HCT116 (cell line): ENCODE measurements around the gene SAMD4A. TPM values are rescaled to one million over a fixed set of nuclear protein-coding genes. Genes with fewer than 3 reads are reported as not detected.

Source experiments
- ATAC-seq: fragments of 200-7000 bp; cut with Tn5 transposase; 2 replicates; pipeline ENCODE4 v1.9.1; 2020; ENCODE audit warnings: mild to moderate bottlenecking, moderate library complexity
- BruUV-seq: library from RNA; stranded (reverse); fragments of 400-500 nt; replicated peaks from 2 replicates; lab custom pipeline; 2021; lab: Mats Ljungman, UMichigan
- CTCF ChIA-PET: fragments of 300-600 bp; sonication (Branson Sonifier 250); formaldehyde crosslinking; loops from one replicate; lab custom pipeline; 2021; ENCODE audit warnings: antibody characterized with exemption; lab: Charles Lee
- POLR2A ChIA-PET: fragments of 300-600, 350-600 bp; sonication (Branson Sonifier 250); formaldehyde crosslinking; loops from one replicate; lab custom pipeline; 2021; ENCODE audit warnings: antibody characterized with exemption; lab: Charles Lee
- RAD21 ChIA-PET, 2 experiments: fragments of 300-600 bp; sonication (Branson Sonifier 250); formaldehyde crosslinking; loops; one replicate each; lab custom pipeline; 2023; ENCODE audit warnings: low total read pairs in 2 of 2; ENCODE audit not compliant: uncharacterized antibody in 2 of 2, unreplicated experiment in 2 of 2, low non-redundant PET in 1 of 2; lab: Charles Lee
- DNase-seq: peaks from one replicate; pipeline ENCODE4 v3.0.0-alpha.2; 2010; ENCODE audit warnings: low read depth, low spot score
- H2AFZ ChIP-seq: fragments of 200-600 bp; shearing (Covaris generic), sonication (generic); 2 replicates; pipeline ENCODE4 v1.6.1; 2017; ENCODE audit warnings: low read depth, mixed run types, mixed read lengths, antibody characterized with exemption, low read length; ENCODE audit not compliant: poor library complexity, severe bottlenecking
- H3K27ac ChIP-seq: 2 replicates; pipeline ENCODE4 v1.5.1; 2012; ENCODE audit warnings: low read depth, low read length
- H3K27me3 ChIP-seq: fragments of 200-600 bp; sonication (generic); 2 replicates; pipeline ENCODE4 v1.6.1; 2016; ENCODE audit warnings: mixed run types, low read length, mixed read lengths; ENCODE audit not compliant: insufficient read depth
- H3K36me3 ChIP-seq, 2 experiments: fragments of 200-500 bp in 1 of 2; fragments of 200-600 bp in 1 of 2; sonication (Bioruptor generic) in 1 of 2; sonication (generic) in 1 of 2; 2 replicates each; pipeline versions ENCODE4 v1.5.1 to v1.6.1; 2014 to 2016; ENCODE audit warnings: low read length in 2 of 2, inconsistent platforms in 1 of 2, mixed read lengths in 1 of 2, mixed run types in 1 of 2; ENCODE audit not compliant: insufficient read depth in 2 of 2, control insufficient read depth in 1 of 2
- H3K4me1 ChIP-seq, 2 experiments: fragments of 200-600 bp in 1 of 2; sonication (generic) in 1 of 2; 2 replicates each; pipeline versions ENCODE4 v1.5.1 to v1.6.1; 2012 to 2017; ENCODE audit warnings: low read length in 2 of 2, inconsistent platforms in 1 of 2, mild to moderate bottlenecking in 1 of 2, mixed read lengths in 1 of 2, mixed run types in 1 of 2, moderate library complexity in 1 of 2; ENCODE audit not compliant: insufficient read depth in 2 of 2, control insufficient read depth in 1 of 2
- H3K4me2 ChIP-seq: fragments of 200-600 bp; sonication (generic); 2 replicates; pipeline ENCODE4 v1.6.1; 2017; ENCODE audit warnings: mixed run types, low read length, mixed read lengths
- H3K4me3 ChIP-seq, 2 experiments: fragments of 200-600 bp in 1 of 2; sonication (generic) in 1 of 2; replicated peaks in 1 of 2; 2 replicates each; pipeline ENCODE4 v1.5.1; 2011 to 2016; ENCODE audit warnings: low read length in 2 of 2, control low read depth in 1 of 2, low read depth in 1 of 2, mild to moderate bottlenecking in 1 of 2, mixed read lengths in 1 of 2, mixed run types in 1 of 2
- H3K79me2 ChIP-seq: fragments of 200-600 bp; sonication (generic); 2 replicates; pipeline ENCODE4 v1.6.1; 2017; ENCODE audit warnings: mild to moderate bottlenecking, mixed run types, low read length, moderate library complexity, mixed read lengths; ENCODE audit not compliant: insufficient read depth
- H3K9ac ChIP-seq: fragments of 200-600 bp; sonication (generic); 2 replicates; pipeline ENCODE4 v1.6.1; 2016; ENCODE audit warnings: low read length, mixed read lengths
- H3K9me2 ChIP-seq: fragments of 200-600 bp; sonication (generic), shearing (Covaris generic); 2 replicates; pipeline ENCODE4 v1.6.1; 2017; ENCODE audit warnings: mixed run types, mild to moderate bottlenecking, moderate library complexity; ENCODE audit not compliant: insufficient read depth
- H3K9me3 ChIP-seq, 2 experiments: fragments of 200-500 bp in 1 of 2; fragments of 200-600 bp in 1 of 2; sonication (Bioruptor generic) in 1 of 2; sonication (generic) in 1 of 2; 2 replicates each; pipeline ENCODE4 v1.6.1; 2014 to 2017; ENCODE audit warnings: low read length in 2 of 2, mixed read lengths in 2 of 2, inconsistent platforms in 1 of 2, low read depth in 1 of 2, mild to moderate bottlenecking in 1 of 2, mixed run types in 1 of 2, moderate library complexity in 1 of 2; ENCODE audit not compliant: control insufficient read depth in 1 of 2, insufficient read depth in 1 of 2
- H4K20me1 ChIP-seq: fragments of 200-600 bp; sonication (generic), shearing (Covaris generic); 2 replicates; pipeline ENCODE4 v1.6.1; 2017; ENCODE audit warnings: mixed run types, mild to moderate bottlenecking, moderate library complexity; ENCODE audit not compliant: insufficient read depth
- CEBPB ChIP-seq: IDR thresholded peaks from 2 replicates; pipeline ENCODE4 v1.6.1; 2012; ENCODE audit warnings: low read depth
- EZH2 ChIP-seq: fragments of 200-600 bp; sonication (generic); IDR thresholded peaks from 2 replicates; pipeline ENCODE4 v1.6.1; 2017; ENCODE audit warnings: antibody characterized with exemption, mixed run types
- FOSL1 ChIP-seq: IDR thresholded peaks from 2 replicates; pipeline ENCODE4 v1.6.1; 2012; ENCODE audit warnings: low read depth
- RAD21 ChIP-seq: IDR thresholded peaks from 2 replicates; pipeline ENCODE4 v1.6.1; 2012; ENCODE audit warnings: low read depth, mild to moderate bottlenecking
- SP1 ChIP-seq: IDR thresholded peaks from 2 replicates; pipeline ENCODE4 v1.6.1; 2012; ENCODE audit warnings: low read depth
- intact Hi-C: fragments of 100-400 bp; cut with micrococcal nuclease; formaldehyde crosslinking; loops from 2 replicates; pipeline ENCODE4 v1.10.0; 2022
- total RNA-seq: library from RNA; stranded (reverse); gene quantifications from one replicate; pipeline ENCODE4 v1.2.1, GENCODE V29; 2021; ENCODE audit not compliant: unreplicated experiment
- TF ChIP-seq, protein P1 (sequence below), 3 experiments: fragments of 200-600 bp in 1 of 3; sonication (generic) in 1 of 3; IDR thresholded peaks in 2 of 3; conservative IDR thresholded peaks in 1 of 3; 2 replicates each; pipeline ENCODE4 v1.5.1; 2012 to 2017; ENCODE audit warnings: low read depth in 2 of 3, low read length in 2 of 3, antibody characterized with exemption in 1 of 3, borderline replicate concordance in 1 of 3, control low read depth in 1 of 3, mild to moderate bottlenecking in 1 of 3, mixed read lengths in 1 of 3, mixed run types in 1 of 3, moderate library complexity in 1 of 3; ENCODE audit not compliant: insufficient read depth in 1 of 3
- TF ChIP-seq, protein P2 (sequence below): IDR thresholded peaks from 2 replicates; pipeline ENCODE4 v1.6.1; 2012; ENCODE audit warnings: low read depth

SAMD4A gene
- total RNA-seq, 1 experiment from 2014 or later: 9.0 TPM

- H3K36me3 ChIP-seq: no peaks in the 10 kb centered on the region
- H3K9me3 ChIP-seq: no peaks in the 10 kb centered on the region
- H3K9ac ChIP-seq: no peak overlapping the region
- intact Hi-C loops: no loop called here
- H3K9me2 ChIP-seq: no peaks in the 10 kb centered on the region
- no peak overlapping the region for H3K27ac ChIP-seq
- H2AFZ ChIP-seq: no peak overlapping the region
- peaks cover 0 to 5% of the 10 kb centered on the region in 2 experiments; a peak in 2 of 4 replicates for H3K4me1 ChIP-seq
- TF ChIP-seq SP1: no peak
- no peak for TF ChIP-seq FOSL1
- no peak for TF ChIP-seq CEBPB
- TF ChIP-seq EZH2: no peak
- no peaks in the 10 kb centered on the region for H3K27me3 ChIP-seq
- no peak overlapping the region for H3K4me3 ChIP-seq
- ChIA-PET POLR2A (no interaction called here), RAD21 (no interaction called here), CTCF (no interaction called here)
- no peaks in the 10 kb centered on the region for H4K20me1 ChIP-seq
- H3K79me2 ChIP-seq: no peaks in the 10 kb centered on the region
- no TSS peak for BruUV-seq
- DNase-seq: no peak
- ATAC-seq: no peak
- H3K4me2 ChIP-seq: no peak overlapping the region
These were observed 152.5 kb downstream of the SAMD4A start for GRCh38 chr14:54719406-54719805.

DNA sequence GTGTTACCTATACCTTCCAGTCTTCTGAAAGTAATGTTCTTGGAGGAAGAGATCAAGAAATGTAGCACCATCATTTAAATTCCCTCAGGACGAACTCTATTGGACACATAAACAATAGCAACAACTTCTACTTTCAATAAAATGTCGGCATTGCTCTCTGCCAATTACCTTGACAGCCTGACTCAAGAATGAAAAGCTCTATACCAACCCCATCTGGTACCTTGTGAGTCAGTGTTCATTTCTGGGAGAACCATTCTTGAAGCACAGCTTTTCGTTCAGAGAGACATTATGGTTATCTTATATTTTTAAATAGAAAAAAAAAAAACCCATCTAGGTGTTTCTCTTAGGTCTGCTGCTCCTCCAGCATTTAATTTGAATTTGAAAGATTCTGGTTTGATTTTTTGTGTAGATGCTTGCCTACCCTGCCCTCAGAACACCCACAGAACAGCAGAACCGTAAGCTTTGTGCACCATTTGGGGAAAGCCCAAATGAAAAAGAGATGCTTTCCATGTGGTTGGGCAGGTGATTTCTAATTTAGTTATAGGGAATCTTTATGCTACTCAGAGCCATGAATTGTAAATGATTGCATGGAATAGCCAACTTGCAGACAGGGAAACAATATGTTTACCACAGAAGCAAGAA lies 156.0 kb downstream of the SAMD4A start:
- Histone ChIP-seq H4K20me1 (no peaks in the 10 kb centered on the region), H3K4me3 (no peak overlapping the region), H3K4me2 (no peak overlapping the region), H3K36me3 (no peaks in the 10 kb centered on the region), H3K79me2 (no peaks in the 10 kb centered on the region), H3K9ac (no peak overlapping the region), H3K27me3 (no peaks in the 10 kb centered on the region), H3K9me3 (no peaks in the 10 kb centered on the region), H3K4me1 (no peaks in the 10 kb centered on the region), H3K27ac (no peak overlapping the region), H3K9me2 (no peaks in the 10 kb centered on the region), H2AFZ (no peak overlapping the region)
- TF ChIP-seq, protein P1, sequence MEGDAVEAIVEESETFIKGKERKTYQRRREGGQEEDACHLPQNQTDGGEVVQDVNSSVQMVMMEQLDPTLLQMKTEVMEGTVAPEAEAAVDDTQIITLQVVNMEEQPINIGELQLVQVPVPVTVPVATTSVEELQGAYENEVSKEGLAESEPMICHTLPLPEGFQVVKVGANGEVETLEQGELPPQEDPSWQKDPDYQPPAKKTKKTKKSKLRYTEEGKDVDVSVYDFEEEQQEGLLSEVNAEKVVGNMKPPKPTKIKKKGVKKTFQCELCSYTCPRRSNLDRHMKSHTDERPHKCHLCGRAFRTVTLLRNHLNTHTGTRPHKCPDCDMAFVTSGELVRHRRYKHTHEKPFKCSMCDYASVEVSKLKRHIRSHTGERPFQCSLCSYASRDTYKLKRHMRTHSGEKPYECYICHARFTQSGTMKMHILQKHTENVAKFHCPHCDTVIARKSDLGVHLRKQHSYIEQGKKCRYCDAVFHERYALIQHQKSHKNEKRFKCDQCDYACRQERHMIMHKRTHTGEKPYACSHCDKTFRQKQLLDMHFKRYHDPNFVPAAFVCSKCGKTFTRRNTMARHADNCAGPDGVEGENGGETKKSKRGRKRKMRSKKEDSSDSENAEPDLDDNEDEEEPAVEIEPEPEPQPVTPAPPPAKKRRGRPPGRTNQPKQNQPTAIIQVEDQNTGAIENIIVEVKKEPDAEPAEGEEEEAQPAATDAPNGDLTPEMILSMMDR (IDR thresholded peaks at IDR 0.05 in 2 of 3, conservative IDR thresholded peaks at IDR 0.05 in 1 of 3; ENCODE audit: borderline replicate concordance in 1 of 3, insufficient read depth in 1 of 3, low read depth in 2 of 3, low read length in 2 of 3): peak; percentile 16 to 28 (median 23); a peak in 3 of 6 replicates
- peak; percentile 42; the same call in 1 of the 2 replicates for TF ChIP-seq RAD21
- TF ChIP-seq, protein P2, sequence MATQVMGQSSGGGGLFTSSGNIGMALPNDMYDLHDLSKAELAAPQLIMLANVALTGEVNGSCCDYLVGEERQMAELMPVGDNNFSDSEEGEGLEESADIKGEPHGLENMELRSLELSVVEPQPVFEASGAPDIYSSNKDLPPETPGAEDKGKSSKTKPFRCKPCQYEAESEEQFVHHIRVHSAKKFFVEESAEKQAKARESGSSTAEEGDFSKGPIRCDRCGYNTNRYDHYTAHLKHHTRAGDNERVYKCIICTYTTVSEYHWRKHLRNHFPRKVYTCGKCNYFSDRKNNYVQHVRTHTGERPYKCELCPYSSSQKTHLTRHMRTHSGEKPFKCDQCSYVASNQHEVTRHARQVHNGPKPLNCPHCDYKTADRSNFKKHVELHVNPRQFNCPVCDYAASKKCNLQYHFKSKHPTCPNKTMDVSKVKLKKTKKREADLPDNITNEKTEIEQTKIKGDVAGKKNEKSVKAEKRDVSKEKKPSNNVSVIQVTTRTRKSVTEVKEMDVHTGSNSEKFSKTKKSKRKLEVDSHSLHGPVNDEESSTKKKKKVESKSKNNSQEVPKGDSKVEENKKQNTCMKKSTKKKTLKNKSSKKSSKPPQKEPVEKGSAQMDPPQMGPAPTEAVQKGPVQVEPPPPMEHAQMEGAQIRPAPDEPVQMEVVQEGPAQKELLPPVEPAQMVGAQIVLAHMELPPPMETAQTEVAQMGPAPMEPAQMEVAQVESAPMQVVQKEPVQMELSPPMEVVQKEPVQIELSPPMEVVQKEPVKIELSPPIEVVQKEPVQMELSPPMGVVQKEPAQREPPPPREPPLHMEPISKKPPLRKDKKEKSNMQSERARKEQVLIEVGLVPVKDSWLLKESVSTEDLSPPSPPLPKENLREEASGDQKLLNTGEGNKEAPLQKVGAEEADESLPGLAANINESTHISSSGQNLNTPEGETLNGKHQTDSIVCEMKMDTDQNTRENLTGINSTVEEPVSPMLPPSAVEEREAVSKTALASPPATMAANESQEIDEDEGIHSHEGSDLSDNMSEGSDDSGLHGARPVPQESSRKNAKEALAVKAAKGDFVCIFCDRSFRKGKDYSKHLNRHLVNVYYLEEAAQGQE: no peak
- CTCF ChIA-PET: interaction anchor here (1.0 to 1.2 kb wide), 2 partner anchors 157 to 159 kb away, joined by 3 to 5 read pairs; partner anchors contain the start of gene SAMD4A
- POLR2A ChIA-PET: no interaction called here
- no peak for ATAC-seq
- BruUV-seq: no TSS peak
- RAD21 ChIA-PET: no interaction called here
- DNase-seq: no peak
- intact Hi-C loops: no loop called here
